GM18507 (cell line): ENCODE data around the gene EXOC4.

Experiments used
- DNase-seq: peaks from one replicate; pipeline ENCODE4 v3.0.0; 2011; ENCODE audit warnings: low read depth; ENCODE audit not compliant: insufficient read length; ENCODE audit errors: extremely low spot score
- FAIRE-seq: peaks from 2 replicates; lab custom pipeline; 2011; peaks lifted over from hg19 to GRCh38; lab: Jason Lieb, UNC

The EXOC4 gene

GRCh38 chr7:133461421-133461820 lies 208.5 kb downstream of the EXOC4 start:
- no peak for FAIRE-seq
- no peak for DNase-seq

- FAIRE-seq (no peak), DNase-seq (no peak)
These were observed 222.8 kb downstream of the EXOC4 start for GRCh38 chr7:133475655-133476054.

GRCh38 chr7:133477791-133478190 lies 224.9 kb downstream of the EXOC4 start:
- no peak for DNase-seq
- FAIRE-seq, result no peak

GRCh38 chr7:133478591-133479135 lies 225.8 kb downstream of the EXOC4 start:
- DNase-seq, result no peak

GRCh38 chr7:133479456-133480065 lies 226.7 kb downstream of the EXOC4 start:
- FAIRE-seq, result no peak
- DNase-seq, result no peak

More at GRCh38 chr7:133478591-133479135, 225.8 kb downstream of the EXOC4 start:
- no peak for FAIRE-seq

GRCh38 chr7:133480868-133481267 lies 228.0 kb downstream of the EXOC4 start:
- no peak for FAIRE-seq
- no peak for DNase-seq

- FAIRE-seq (no peak), DNase-seq (no peak)
These were observed 228.8 kb downstream of the EXOC4 start for GRCh38 chr7:133481676-133482075.

GRCh38 chr7:133482599-133482998 lies 229.7 kb downstream of the EXOC4 start:
- FAIRE-seq (no peak), DNase-seq (no peak)

GRCh38 chr7:133484086-133484485 lies 231.2 kb downstream of the EXOC4 start:
- no peak for DNase-seq
- FAIRE-seq, result no peak

- DNase-seq, result no peak
- no peak for FAIRE-seq
These were observed 237.0 kb downstream of the EXOC4 start for GRCh38 chr7:133489906-133490305.

- no peak for FAIRE-seq
- DNase-seq, result no peak
These were observed 238.4 kb downstream of the EXOC4 start for GRCh38 chr7:133491201-133491691.

- FAIRE-seq (no peak), DNase-seq (no peak)
These were observed 239.2 kb downstream of the EXOC4 start for GRCh38 chr7:133491846-133492652.

GRCh38 chr7:133497061-133497460 lies 244.2 kb downstream of the EXOC4 start:
- DNase-seq (no peak), FAIRE-seq (no peak)

- FAIRE-seq, result no peak
- DNase-seq, result no peak
These were observed 248.9 kb downstream of the EXOC4 start for GRCh38 chr7:133501771-133502170.

GRCh38 chr7:133502498-133502897 lies 249.6 kb downstream of the EXOC4 start:
- FAIRE-seq, result no peak
- no peak for DNase-seq

GRCh38 chr7:133502972-133503371 lies 250.1 kb downstream of the EXOC4 start:
- no peak for DNase-seq
- no peak for FAIRE-seq

- no peak for FAIRE-seq
- no peak for DNase-seq
These were observed 251.9 kb downstream of the EXOC4 start for GRCh38 chr7:133504825-133505224.

- DNase-seq, result no peak
- FAIRE-seq, result no peak
These were observed 256.9 kb downstream of the EXOC4 start for GRCh38 chr7:133509822-133510221.

GRCh38 chr7:133510326-133511055 lies 257.6 kb downstream of the EXOC4 start:
- DNase-seq (no peak), FAIRE-seq (no peak)

- FAIRE-seq (no peak), DNase-seq (no peak)
These were observed 258.4 kb downstream of the EXOC4 start for GRCh38 chr7:133511252-133511651.
